PC-3 (cell line): Measurements from ENCODE around the gene ARHGEF18.

ENCODE experiments used
- CTCF ChIP-seq: fragments of 300-600 bp; sonication (generic); conservative IDR thresholded peaks from 2 replicates; pipeline ENCODE4 v1.5.1; 2017; ENCODE audit warnings: antibody characterized with exemption, low read depth, mild to moderate bottlenecking, low read length
- EZH2 ChIP-seq: fragments of 300-600 bp; sonication (generic); IDR thresholded peaks from one replicate; pipeline ENCODE4 v1.6.1; 2017; ENCODE audit warnings: antibody characterized with exemption, mild to moderate bottlenecking, low read length; ENCODE audit not compliant: unreplicated experiment
- EZH2phosphoT487 ChIP-seq: fragments of 300-600 bp; sonication (generic); IDR thresholded peaks from 2 replicates; pipeline ENCODE4 v1.6.1; 2018; ENCODE audit warnings: mild to moderate bottlenecking, antibody characterized with exemption, low read length, borderline replicate concordance

GRCh38 chr19:7301525-7301924, 47.2 kb upstream of the ARHGEF18 start:
- TF ChIP-seq CTCF (no peak), EZH2 (no peak), EZH2phosphoT487 (no peak)
